OCI-LY3 (cell line): ENCODE results near the gene HSD17B12.

ENCODE experiments used
- CTCF ChIP-seq: fragments of 200-600, 300-600 bp; sonication (generic); IDR thresholded peaks from 2 replicates; pipeline ENCODE4 v1.5.1; 2014; ENCODE audit warnings: antibody characterized with exemption, low read length, low read depth
- EZH2phosphoT487 ChIP-seq: fragments of 200-600 bp; shearing (Covaris generic); IDR thresholded peaks from 2 replicates; pipeline ENCODE4 v1.6.1; 2018; ENCODE audit warnings: antibody characterized with exemption, mixed run types, low read depth

DNA sequence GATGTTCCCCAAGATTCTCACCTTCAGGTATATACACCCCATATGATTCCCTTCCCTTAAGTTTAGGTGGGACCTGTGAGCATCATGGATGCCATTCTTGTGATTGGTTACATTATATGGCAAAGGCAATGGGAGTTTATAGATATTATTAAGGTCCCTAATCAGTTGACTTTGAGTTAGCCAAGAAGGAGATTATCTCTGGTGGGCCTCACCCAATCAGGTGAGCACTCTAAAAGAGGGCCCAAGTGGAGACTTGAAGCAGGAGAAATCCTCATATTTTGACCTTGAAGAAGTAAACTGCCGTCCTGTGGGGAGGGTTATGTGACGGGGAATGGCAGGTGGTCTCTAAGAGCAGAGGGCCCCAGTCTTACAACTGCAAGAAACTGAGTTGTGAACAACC lies 94.2 kb downstream of the HSD17B12 start:
- TF ChIP-seq CTCF (no peak), EZH2phosphoT487 (no peak)
